Dermis blood vessel endothelial cell (primary cell): ENCODE data around the gene INTS13. TPM values are rescaled to one million over a fixed set of nuclear protein-coding genes. Genes with fewer than 3 reads are reported as not detected.
"Not testable (repeated sequence)": the region's sequence is repeated elsewhere in the genome, so short reads cannot be mapped to it uniquely, and the experiment has no call there.

Experiments
- DNase-seq: peaks from one replicate; pipeline ENCODE4 v3.0.0; 2010
- total RNA-seq: library from RNA; depleted of rRNA; stranded (reverse); fragments of >200 nt; gene quantifications from 2 replicates; pipeline ENCODE4 v1.2.3, GENCODE V29; 2014

INTS13 gene
- total RNA-seq, 1 donor from 2014 or later: 31.8 TPM

- no peak for DNase-seq
These were observed 69.2 kb downstream of the INTS13 start for GRCh38 chr12:26868447-26869103.

DNA sequence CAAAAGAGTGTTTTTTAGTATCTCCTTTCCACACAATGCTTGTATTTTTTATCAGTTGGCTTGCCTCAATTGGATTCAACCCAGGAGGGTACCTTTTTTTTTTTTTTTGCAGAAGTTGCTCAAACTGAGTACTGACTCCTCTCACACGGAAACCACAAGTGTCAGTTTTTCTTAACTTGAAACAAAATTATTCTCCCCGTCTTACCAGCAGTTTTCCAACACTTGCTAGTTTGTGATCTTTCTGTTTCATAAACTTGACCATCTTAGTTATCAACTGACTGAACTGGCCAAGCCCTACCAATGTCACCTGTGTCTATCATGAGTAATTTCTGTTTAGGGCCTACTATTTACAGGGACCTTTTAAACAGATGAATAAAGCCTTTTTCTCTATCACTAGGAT, 70.7 kb downstream of the INTS13 start:
- DNase-seq: no peak

DNA sequence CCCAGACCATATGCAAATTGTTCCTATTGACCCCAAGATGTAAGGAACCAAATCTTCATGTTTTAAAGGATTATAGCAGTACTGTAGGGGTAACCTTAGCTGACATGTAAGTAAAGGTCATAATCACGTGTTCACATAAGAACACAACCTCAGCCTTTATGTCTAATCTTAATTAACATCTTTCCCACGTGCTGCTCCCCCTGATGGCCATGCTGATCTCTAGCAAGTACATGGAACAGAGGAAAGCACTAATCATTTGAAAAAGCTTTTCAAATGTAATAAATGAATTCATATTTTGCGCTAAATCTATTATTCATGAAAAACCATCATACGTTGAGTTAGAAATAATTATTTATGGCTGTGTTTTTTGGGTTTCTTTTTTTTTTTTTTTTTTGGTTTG, 74.3 kb downstream of the INTS13 start:
- DNase-seq: peak; percentile 54

- not testable (repeated sequence) for DNase-seq
These were observed 75.0 kb downstream of the INTS13 start for GRCh38 chr12:26862787-26863186.

DNA sequence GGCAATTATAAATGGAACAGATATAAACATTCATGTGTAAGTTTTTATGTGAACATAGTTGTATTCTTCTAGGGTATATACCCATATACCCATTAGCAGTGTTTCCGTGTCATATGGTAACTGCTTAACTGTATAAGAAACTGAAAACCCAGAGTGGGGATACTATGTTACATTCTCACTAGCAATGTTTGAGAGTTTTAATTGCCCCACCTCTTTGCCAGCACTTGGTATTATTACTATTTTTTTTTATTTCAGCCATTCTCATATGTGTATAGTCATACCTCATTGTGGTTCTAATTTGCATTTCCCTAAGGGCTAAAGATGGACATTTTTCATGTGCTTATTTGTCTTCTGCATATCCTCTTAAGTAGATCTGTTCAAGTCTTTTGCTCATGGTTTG, 76.1 kb downstream of the INTS13 start:
- no peak for DNase-seq

DNA sequence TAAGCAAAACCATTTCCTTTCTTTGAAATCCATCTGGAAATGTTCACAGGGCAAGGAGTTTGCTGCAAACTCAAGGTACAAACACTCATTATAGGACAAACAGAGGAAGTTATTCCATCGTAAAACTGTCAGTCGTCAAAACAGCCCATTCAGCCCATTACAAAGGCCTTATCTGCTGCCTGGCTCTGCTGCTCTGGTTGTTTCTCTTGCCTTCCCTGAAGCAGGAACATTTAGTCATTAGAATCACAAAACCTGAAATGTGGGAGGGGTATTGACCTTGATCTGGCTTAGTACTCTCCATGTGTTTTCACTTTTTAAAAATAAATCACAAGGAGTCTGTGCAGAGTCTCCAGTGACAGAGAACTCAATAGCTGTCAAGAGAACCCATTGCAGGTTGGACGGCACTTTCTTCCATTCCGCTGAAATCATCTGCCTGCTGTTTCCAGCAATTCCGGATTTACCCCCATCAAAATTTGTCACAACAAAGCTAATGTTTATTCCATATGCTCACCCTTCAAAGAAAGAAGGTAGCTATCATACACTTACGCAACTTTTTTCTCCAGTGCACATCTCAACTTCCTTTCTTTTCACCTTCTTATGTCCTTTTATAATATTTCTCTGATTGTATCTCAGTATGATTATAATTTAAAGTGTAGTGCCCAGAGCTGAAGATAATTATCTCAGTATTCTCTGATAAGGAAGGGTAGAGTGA, 80.2 kb downstream of the INTS13 start:
- peak; percentile 96 for DNase-seq

DNA sequence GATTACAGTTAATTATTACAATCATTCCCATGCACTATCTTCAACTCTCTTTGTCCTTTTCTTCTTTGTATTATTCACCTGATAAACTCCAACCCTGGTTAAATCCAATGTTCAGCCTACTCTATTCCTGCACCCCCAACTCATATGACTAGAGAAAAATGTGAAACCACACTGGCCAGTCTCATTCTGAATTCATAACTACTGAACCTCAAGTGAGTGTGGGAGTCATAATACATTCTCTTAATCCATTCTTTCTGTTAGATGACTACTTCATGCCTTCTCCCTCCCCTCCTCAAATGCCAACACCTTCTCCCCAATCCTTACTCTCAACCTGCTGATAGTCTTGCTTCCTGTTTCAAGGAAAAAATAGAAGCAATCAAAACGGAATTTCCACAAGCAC, 82.4 kb downstream of the INTS13 start:
- no peak for DNase-seq

Other genes starting within 250 kb of the INTS13 start
- 43.2 and 64.6 TPM in 2 replicates for gene ITPR2, start 104.8 kb downstream of the INTS13 start, total RNA-seq
- gene FGFR1OP2, start 489 bp upstream of the INTS13 start, total RNA-seq: 120 and 132 TPM in 2 replicates
- 80.0 and 109 TPM in 2 replicates for gene TM7SF3, start 76.4 kb upstream of the INTS13 start, total RNA-seq
- gene MED21, start 84.6 kb upstream of the INTS13 start, total RNA-seq: 53.1 and 57.6 TPM in 2 replicates
- gene C12orf71, start 144.6 kb upstream of the INTS13 start, total RNA-seq: not detected in 2 replicates